ENCODE data around the gene JMJD7.

GRCh38 chr15:41816788-41817187 lies 11.1 kb upstream of the JMJD7 start:
- TF ChIP-seq CTCF (IDR thresholded peaks at IDR 0.05): no peak
- no peak for TF ChIP-seq POLR2A (IDR thresholded peaks at IDR 0.05)

All from uterus (tissue), 2 donors.